K562 (cell line): ENCODE measurements around the gene NME7.

ENCODE experiments used
- ATF7 ChIP-seq: fragments of 450-650 bp; IDR thresholded peaks from 2 replicates; pipeline ENCODE4 v1.7.1; 2014; ENCODE audit warnings: mild to moderate bottlenecking, moderate library complexity
- EGR1 ChIP-seq: fragments of 450-650 bp; conservative IDR thresholded peaks from 2 replicates; pipeline ENCODE4 v1.6.1; 2017; ENCODE audit warnings: mild to moderate bottlenecking
- ETS1 ChIP-seq: conservative IDR thresholded peaks from 2 replicates; pipeline ENCODE4 v1.6.1; 2011; ENCODE audit warnings: low read depth, mild to moderate bottlenecking, low read length; ENCODE audit not compliant: control insufficient read depth
- GTF2F1 ChIP-seq: IDR thresholded peaks from 2 replicates; pipeline ENCODE4 v1.6.1; 2011; ENCODE audit warnings: low read depth, low read length, improper control_type of control experiment
- JUNB ChIP-seq: fragments of 450-650 bp; formaldehyde crosslinking; conservative IDR thresholded peaks from 2 replicates; pipeline ENCODE4 v1.4.0; 2020; ENCODE audit warnings: mild to moderate bottlenecking
- NR1H2 ChIP-seq: sonication (generic); formaldehyde crosslinking; IDR thresholded peaks from 2 replicates; pipeline ENCODE4 v1.4.0; 2020; ENCODE audit warnings: mild to moderate bottlenecking, missing genetic modification reagents
- NRF1 ChIP-seq, 2 experiments: fragments of 450-650 bp; IDR thresholded peaks in 1 of 2; conservative IDR thresholded peaks in 1 of 2; 2 replicates each; pipeline ENCODE4 v1.6.1; 2014; ENCODE audit warnings: mild to moderate bottlenecking in 2 of 2
- POLR2AphosphoS5 ChIP-seq: IDR thresholded peaks from 2 replicates; pipeline ENCODE4 v1.6.1; 2011; ENCODE audit warnings: mild to moderate bottlenecking, low read depth, low read length, moderate library complexity; ENCODE audit not compliant: control insufficient read depth, insufficient read depth

GRCh38 chr1:169295846-169296245 lies 71.8 kb downstream of the NME7 start:
- no peak for TF ChIP-seq ATF7
- TF ChIP-seq ETS1 = no peak
- TF ChIP-seq NR1H2 (CRISPR knock-in tag) = no peak
- no peak for TF ChIP-seq EGR1
- no peak for TF ChIP-seq POLR2AphosphoS5
- TF ChIP-seq JUNB (CRISPR knock-in tag) = no peak
- TF ChIP-seq GTF2F1 = no peak
- TF ChIP-seq NRF1 (conservative IDR thresholded peaks at IDR 0.05 in 1 of 2, IDR thresholded peaks at IDR 0.05 in 1 of 2) = no peak
